Retinal pigment epithelial cell (primary cell): ENCODE data around the gene CCL5.
"Not testable (repeated sequence)": the region's sequence is repeated elsewhere in the genome, so short reads cannot be mapped to it uniquely, and the experiment has no call there.

Source experiments
- DNase-seq: peaks from one replicate; pipeline ENCODE4 v3.0.0-alpha.2; 2010; ENCODE audit warnings: low read depth
- H3K4me3 ChIP-seq: 2 replicates; pipeline ENCODE4 v1.5.1; 2011; ENCODE audit warnings: mild to moderate bottlenecking, low read length, control low read depth, moderate library complexity
- CTCF ChIP-seq: conservative IDR thresholded peaks from 2 replicates; pipeline ENCODE4 v1.5.1; 2011; ENCODE audit warnings: low read depth, low read length, control low read depth, inconsistent platforms

Gene CCL5

GRCh38 chr17:35898283-35899070 lies 18.3 kb upstream of the CCL5 start:
- DNase-seq = no peak
- no peak overlapping the region for H3K4me3 ChIP-seq
- no peak for TF ChIP-seq CTCF

GRCh38 chr17:35897772-35898171 lies 17.6 kb upstream of the CCL5 start:
- not testable (repeated sequence) for H3K4me3 ChIP-seq

GRCh38 chr17:35895636-35896587 lies 15.8 kb upstream of the CCL5 start:
- DNase-seq = no peak
- no peak overlapping the region for H3K4me3 ChIP-seq
- TF ChIP-seq CTCF = no peak

More at GRCh38 chr17:35897772-35898171, 17.6 kb upstream of the CCL5 start:
- DNase-seq = not testable (repeated sequence)

- DNase-seq = no peak
- H3K4me3 ChIP-seq = no peak overlapping the region
- TF ChIP-seq CTCF = no peak
These were observed 14.0 kb upstream of the CCL5 start for GRCh38 chr17:35894206-35894605.

- TF ChIP-seq CTCF = no peak
- no peak for DNase-seq
- no peak overlapping the region for H3K4me3 ChIP-seq
These were observed 13.6 kb upstream of the CCL5 start for GRCh38 chr17:35893751-35894150.

- TF ChIP-seq CTCF = no peak
- no peak overlapping the region for H3K4me3 ChIP-seq
- no peak for DNase-seq
These were observed 12.2 kb upstream of the CCL5 start for GRCh38 chr17:35892091-35893035.

GRCh38 chr17:35891269-35891668 lies 11.1 kb upstream of the CCL5 start:
- H3K4me3 ChIP-seq = no peak overlapping the region
- TF ChIP-seq CTCF = no peak
- DNase-seq = no peak
